ENCODE data around the gene SRGAP1.
"Not testable (repeated sequence)": the region's sequence is repeated elsewhere in the genome, so short reads cannot be mapped to it uniquely, and the experiment has no call there.

The SRGAP1 gene

DNA sequence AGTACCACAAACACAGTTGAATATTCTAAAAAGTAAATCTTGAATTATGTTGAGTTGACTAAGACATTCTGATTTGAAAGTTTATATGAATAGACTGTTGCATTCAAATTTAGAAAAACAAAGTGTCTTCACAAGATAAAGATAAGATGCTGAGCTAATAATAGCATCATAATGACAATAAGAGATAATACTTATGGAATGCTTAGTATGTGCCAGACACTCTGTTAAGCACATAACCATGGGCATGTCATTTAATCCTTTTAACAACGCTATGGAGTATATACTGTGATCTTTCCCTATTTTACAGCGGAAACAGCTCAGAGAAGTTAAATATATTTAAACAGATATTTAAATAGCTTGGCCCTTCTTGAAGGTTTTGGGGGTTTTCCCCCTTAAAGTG, 163.4 kb downstream of the SRGAP1 start:
- no peak for DNase-seq (ENCODE audit: low read depth in 3 of 3)

DNA sequence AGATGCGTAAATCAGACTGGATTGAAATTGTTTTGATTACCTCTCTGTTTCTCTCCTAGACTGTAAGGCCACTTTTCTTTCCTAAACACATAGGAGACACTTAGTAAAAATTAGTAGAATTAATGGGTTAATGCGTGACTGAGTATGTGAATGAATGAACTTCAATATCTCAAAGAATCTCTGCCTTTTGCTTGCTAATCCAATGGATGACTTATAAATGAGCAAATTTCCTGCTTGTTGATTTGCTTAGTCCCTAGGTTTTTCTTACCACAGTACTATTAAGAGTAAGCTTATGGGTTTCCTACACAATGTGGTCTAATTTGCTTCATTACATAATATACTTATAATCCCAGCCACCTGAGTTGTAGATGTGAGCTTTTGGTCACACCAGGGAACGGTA, 164.1 kb downstream of the SRGAP1 start:
- no peak for DNase-seq (ENCODE audit: low read depth in 3 of 3)

- no peak for DNase-seq (ENCODE audit: low read depth in 3 of 3)
These were observed 165.0 kb downstream of the SRGAP1 start for GRCh38 chr12:64009321-64010068.

GRCh38 chr12:64010069-64010686, 165.7 kb downstream of the SRGAP1 start:
- DNase-seq (ENCODE audit: low read depth in 3 of 3), result no peak

GRCh38 chr12:64016521-64016920, 172.0 kb downstream of the SRGAP1 start:
- DNase-seq (ENCODE audit: low read depth in 3 of 3), result no peak

- DNase-seq (ENCODE audit: low read depth in 3 of 3), result not testable (repeated sequence)
These were observed 173.6 kb downstream of the SRGAP1 start for GRCh38 chr12:64018116-64018515.

DNA sequence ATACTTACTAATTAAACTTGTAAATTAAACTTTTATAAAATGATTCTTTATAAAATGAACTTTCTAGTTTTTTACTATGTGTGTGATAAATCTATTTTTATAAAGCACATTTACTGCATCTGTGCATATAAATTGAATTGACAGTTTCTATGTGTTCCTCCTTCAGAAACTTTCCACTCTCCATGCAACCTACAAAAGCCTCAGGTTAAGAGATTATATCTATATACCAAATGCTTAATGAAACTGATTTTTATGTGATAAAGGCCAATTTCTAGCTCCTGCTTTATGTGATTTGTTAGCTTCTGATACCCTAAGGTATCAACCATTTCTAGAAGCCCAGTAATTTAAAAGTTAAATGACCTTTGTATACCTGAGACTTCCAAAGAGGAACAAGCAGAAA, 174.0 kb downstream of the SRGAP1 start:
- no peak for DNase-seq (ENCODE audit: low read depth in 3 of 3)

DNA sequence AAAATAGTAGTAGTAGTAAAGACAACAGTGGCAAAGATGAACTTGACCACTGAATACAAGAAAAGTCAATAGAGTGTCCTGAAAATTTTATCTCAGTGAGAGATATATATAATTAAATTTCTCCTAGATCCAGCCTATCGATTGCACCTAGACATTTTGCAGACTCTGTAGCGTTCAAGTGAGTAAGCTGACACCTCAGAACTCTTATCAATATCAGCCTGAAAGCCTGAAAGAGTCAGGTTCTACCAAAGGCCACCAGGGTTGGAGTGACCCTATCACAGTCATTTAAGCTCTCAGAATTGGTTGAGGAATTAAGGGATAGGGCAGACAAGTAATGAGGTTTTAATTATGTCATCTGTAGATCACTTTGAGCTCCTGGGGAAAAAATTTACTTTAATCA, 174.6 kb downstream of the SRGAP1 start:
- no peak for DNase-seq (ENCODE audit: low read depth in 3 of 3)

DNA sequence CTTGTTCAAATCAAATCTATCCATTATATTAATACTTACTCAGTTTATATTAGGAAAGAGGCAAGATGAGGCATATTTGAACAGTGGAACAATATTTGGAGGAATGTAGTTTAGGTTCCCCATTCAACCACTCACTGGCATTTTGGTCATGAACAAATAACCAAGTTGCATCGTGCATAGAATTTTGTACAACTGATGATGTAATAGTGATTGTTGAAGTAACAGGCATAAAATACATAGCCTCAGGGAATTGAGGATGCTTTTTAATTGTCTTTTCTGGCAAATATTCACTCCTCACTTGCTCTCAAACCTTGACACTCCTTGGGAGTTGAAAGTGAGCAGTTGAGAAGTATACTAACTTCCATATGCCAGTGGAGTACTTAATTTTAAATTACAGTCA, 175.2 kb downstream of the SRGAP1 start:
- no peak for DNase-seq (ENCODE audit: low read depth in 3 of 3)

GRCh38 chr12:64025174-64025958, 180.9 kb downstream of the SRGAP1 start:
- no peak for DNase-seq (ENCODE audit: low read depth in 3 of 3)

DNA sequence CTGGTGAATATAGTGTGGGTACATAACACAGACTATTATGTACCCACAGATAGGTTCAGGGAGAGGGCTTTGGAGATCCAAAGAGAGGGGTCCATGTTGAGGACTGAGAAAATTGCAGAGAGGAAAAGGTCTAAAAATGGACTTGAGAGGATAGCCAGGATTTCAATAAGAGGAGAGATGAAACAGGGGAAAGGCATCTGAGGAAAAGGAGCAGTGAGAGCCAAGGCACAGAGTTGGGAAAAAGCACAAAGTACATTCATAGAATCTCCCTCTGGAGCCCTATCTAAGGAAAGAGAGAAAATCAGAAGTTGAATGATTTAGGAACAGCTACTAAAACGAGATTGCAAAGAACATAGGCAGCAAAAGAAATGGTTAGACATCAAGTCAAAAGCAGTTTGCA, 182.8 kb downstream of the SRGAP1 start:
- DNase-seq (ENCODE audit: low read depth in 3 of 3), result no peak

DNA sequence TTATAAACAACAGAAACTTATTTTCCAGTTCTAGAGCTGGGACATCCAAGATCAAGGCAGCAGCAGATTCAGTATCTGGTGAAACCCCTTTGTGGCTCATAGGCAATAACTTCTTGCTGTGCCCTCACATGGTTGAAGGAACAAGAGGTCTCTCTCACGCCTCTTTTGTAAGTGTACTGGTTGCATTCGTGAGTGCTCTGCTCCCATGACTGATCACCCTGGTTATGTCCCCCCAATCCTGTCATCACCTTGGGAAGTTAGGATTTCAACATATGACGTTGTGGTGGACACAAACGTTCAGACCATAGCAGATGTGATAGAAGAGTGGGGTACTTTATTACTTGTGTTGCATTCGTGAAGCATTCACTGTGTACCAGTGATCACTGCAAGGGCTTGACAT, 184.0 kb downstream of the SRGAP1 start:
- no peak for DNase-seq (ENCODE audit: low read depth in 3 of 3)

DNA sequence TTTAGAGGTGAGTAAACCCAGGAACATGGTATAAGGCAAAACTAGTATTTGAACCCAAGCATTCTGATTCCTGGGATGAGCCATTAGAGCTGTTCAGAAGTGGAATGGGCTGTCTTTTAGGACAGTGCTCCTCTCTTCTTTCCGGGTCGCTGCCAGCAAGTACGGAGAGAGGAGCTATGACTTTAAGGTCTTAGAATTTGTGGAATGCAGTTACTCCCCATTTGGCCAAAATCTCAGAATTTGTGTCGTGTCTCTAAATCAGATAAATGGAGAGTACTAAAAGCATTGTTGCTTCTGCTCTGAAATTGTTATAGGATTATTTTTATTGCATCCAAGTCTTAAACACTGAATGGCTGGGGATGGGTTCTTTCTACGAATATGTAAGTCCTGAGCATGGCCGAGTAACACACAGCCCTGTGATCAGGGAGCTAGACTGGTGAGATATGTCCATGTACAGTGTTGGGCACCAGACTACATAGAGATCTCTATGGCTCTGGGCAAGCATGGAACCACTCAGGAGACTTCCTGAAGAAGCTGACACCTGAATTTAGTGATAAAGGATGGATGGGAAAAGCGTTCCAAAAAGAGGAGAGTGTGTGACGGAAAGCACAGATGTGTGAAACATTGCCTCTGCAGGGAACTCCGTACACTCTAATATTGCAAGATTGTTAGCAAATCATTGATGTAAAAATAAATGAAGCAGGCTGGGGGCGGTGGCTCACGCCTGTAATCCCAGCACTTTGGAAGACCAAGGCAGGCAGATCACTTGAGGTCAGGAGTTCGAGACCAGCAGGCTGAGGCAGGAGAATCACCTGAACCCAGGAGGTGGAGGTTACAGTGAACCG, 184.7 kb downstream of the SRGAP1 start:
- DNase-seq (ENCODE audit: low read depth in 3 of 3), result no peak

- no peak for DNase-seq (ENCODE audit: low read depth in 3 of 3)
These were observed 185.7 kb downstream of the SRGAP1 start for GRCh38 chr12:64030155-64030554.

- not testable (repeated sequence) for DNase-seq (ENCODE audit: low read depth in 3 of 3)
These were observed 189.6 kb downstream of the SRGAP1 start for GRCh38 chr12:64034056-64034455.

- DNase-seq (ENCODE audit: low read depth in 3 of 3), result no peak
These were observed 190.5 kb downstream of the SRGAP1 start for GRCh38 chr12:64034901-64035576.

GRCh38 chr12:64036414-64036813, 191.9 kb downstream of the SRGAP1 start:
- DNase-seq (ENCODE audit: low read depth in 3 of 3), result no peak

- no peak for DNase-seq (ENCODE audit: low read depth in 3 of 3)
These were observed 194.9 kb downstream of the SRGAP1 start for GRCh38 chr12:64039281-64039871.

DNA sequence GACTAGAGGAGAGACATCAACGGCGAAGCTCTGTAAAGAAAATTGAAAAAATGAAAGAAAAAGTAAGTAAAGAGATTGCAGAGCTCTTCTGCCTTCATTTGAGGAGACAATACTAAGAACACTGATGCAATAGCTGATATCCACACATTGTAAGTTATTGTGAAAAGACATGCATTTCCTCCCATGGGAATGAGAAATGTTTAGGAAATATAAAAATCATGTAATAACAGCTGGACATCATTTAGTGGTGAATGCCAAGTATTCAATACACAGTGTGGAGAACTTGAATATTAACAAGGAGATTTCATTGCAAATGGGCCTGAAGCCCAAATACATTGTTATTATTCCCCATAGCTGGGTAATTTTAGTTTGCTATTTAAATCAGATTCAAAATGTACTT, 198.4 kb downstream of the SRGAP1 start:
- DNase-seq (ENCODE audit: low read depth in 3 of 3), result no peak

- no peak for DNase-seq (ENCODE audit: low read depth in 3 of 3)
These were observed 199.7 kb downstream of the SRGAP1 start for GRCh38 chr12:64044191-64044590.

- no peak for DNase-seq (ENCODE audit: low read depth in 3 of 3)
These were observed 206.6 kb downstream of the SRGAP1 start for GRCh38 chr12:64051057-64051456.

All from stimulated activated CD4-positive, alpha-beta T cell treated with anti-CD3 and anti-CD28 coated beads, TNF-alpha, amount 100 ng/mL, for 48 hours (primary cell).